H9 (cell line): Measurements from ENCODE around the gene SLC9A4. TPM values are rescaled to one million over a fixed set of nuclear protein-coding genes. Genes with fewer than 3 reads are reported as not detected.

Source experiments
- DNase-seq: peaks from one replicate; pipeline ENCODE4 v3.0.0-alpha.2; 2017
- H2AFZ ChIP-seq: one replicate; pipeline ENCODE4 v1.6.1; 2013; ENCODE audit warnings: mild to moderate bottlenecking, low read length, control low read depth, moderate library complexity
- H2AK5ac ChIP-seq: 2 replicates; pipeline ENCODE4 v1.6.1; 2013; ENCODE audit warnings: low read length, control low read depth, mixed read lengths; ENCODE audit not compliant: insufficient read length
- H2BK120ac ChIP-seq: one replicate; pipeline ENCODE4 v1.6.1; 2013; ENCODE audit warnings: low read depth, mild to moderate bottlenecking, low read length, control low read depth, inconsistent platforms; ENCODE audit not compliant: poor library complexity, severe bottlenecking
- H2BK12ac ChIP-seq: 2 replicates; pipeline ENCODE4 v1.6.1; 2013; ENCODE audit warnings: low read length, control low read depth, mixed read lengths, low read depth; ENCODE audit not compliant: insufficient read length
- H2BK15ac ChIP-seq: 2 replicates; pipeline ENCODE4 v1.6.1; 2013; ENCODE audit warnings: low read depth, low read length, control low read depth
- H2BK20ac ChIP-seq: one replicate; pipeline ENCODE4 v1.6.1; 2013; ENCODE audit warnings: low read depth, mild to moderate bottlenecking, low read length, control low read depth, inconsistent platforms; ENCODE audit not compliant: poor library complexity, severe bottlenecking
- H2BK5ac ChIP-seq: 2 replicates; pipeline ENCODE4 v1.6.1; 2013; ENCODE audit warnings: low read length, control low read depth, mixed read lengths; ENCODE audit not compliant: insufficient read length
- H3K14ac ChIP-seq: 2 replicates; pipeline ENCODE4 v1.6.1; 2013; ENCODE audit warnings: low read length, control low read depth; ENCODE audit not compliant: insufficient read depth
- H3K18ac ChIP-seq: 2 replicates; pipeline ENCODE4 v1.6.1; 2013; ENCODE audit warnings: low read depth, mild to moderate bottlenecking, mixed read lengths, low read length, control low read depth; ENCODE audit not compliant: insufficient read length
- H3K23ac ChIP-seq: 2 replicates; pipeline ENCODE4 v1.6.1; 2013; ENCODE audit warnings: low read length, control low read depth, mixed read lengths, low read depth; ENCODE audit not compliant: insufficient read length
- H3K23me2 ChIP-seq: 2 replicates; pipeline ENCODE4 v1.6.1; 2013; ENCODE audit warnings: low read depth, mild to moderate bottlenecking, mixed read lengths, low read length, control low read depth; ENCODE audit not compliant: insufficient read length, poor library complexity, severe bottlenecking
- H3K27ac ChIP-seq: 2 replicates; pipeline ENCODE4 v1.5.1; 2013; ENCODE audit warnings: low read length, control low read depth, mixed read lengths, low read depth; ENCODE audit not compliant: insufficient read length
- H3K27me3 ChIP-seq: 2 replicates; pipeline ENCODE4 v1.6.1; 2013; ENCODE audit warnings: low read length, control low read depth, inconsistent platforms; ENCODE audit not compliant: insufficient read depth
- H3K4ac ChIP-seq: 2 replicates; pipeline ENCODE4 v1.6.1; 2013; ENCODE audit warnings: low read depth, mild to moderate bottlenecking, control low read depth, inconsistent platforms, low read length, moderate library complexity
- H3K4me1 ChIP-seq: 2 replicates; pipeline ENCODE4 v1.6.1; 2013; ENCODE audit warnings: low read length, control low read depth, inconsistent platforms; ENCODE audit not compliant: insufficient read depth
- H3K4me2 ChIP-seq: 2 replicates; pipeline ENCODE4 v1.6.1; 2013; ENCODE audit warnings: low read length, control low read depth, mixed read lengths; ENCODE audit not compliant: insufficient read length, insufficient read depth
- H3K56ac ChIP-seq: 2 replicates; pipeline ENCODE4 v1.6.1; 2013; ENCODE audit warnings: low read depth, mild to moderate bottlenecking, mixed read lengths, low read length, control low read depth; ENCODE audit not compliant: insufficient read length
- H3K79me1 ChIP-seq: 2 replicates; pipeline ENCODE4 v1.6.1; 2013; ENCODE audit warnings: low read depth, mild to moderate bottlenecking, moderate library complexity, low read length, control low read depth, inconsistent platforms; ENCODE audit not compliant: insufficient read depth, poor library complexity, severe bottlenecking
- H3K79me2 ChIP-seq: 2 replicates; pipeline ENCODE4 v1.6.1; 2013; ENCODE audit warnings: low read length, control low read depth, inconsistent platforms; ENCODE audit not compliant: insufficient read depth
- H3K9ac ChIP-seq: 2 replicates; pipeline ENCODE4 v1.6.1; 2013; ENCODE audit warnings: low read length, control low read depth, mixed read lengths; ENCODE audit not compliant: insufficient read length; ENCODE audit errors: extremely low read depth
- H3K9me3 ChIP-seq: one replicate; pipeline ENCODE4 v1.6.1; 2013; ENCODE audit warnings: low read depth, low read length, inconsistent platforms; ENCODE audit not compliant: control insufficient read depth
- H3T11ph ChIP-seq: one replicate; pipeline ENCODE4 v1.6.1; 2013; ENCODE audit warnings: mild to moderate bottlenecking, low read length, control low read depth, inconsistent platforms
- H4K20me1 ChIP-seq: one replicate; pipeline ENCODE4 v1.6.1; 2013; ENCODE audit not compliant: control insufficient read depth, insufficient read length, insufficient read depth
- H4K5ac ChIP-seq: 2 replicates; pipeline ENCODE4 v1.6.1; 2013; ENCODE audit warnings: low read depth, mild to moderate bottlenecking, mixed read lengths, low read length, control low read depth; ENCODE audit not compliant: insufficient read length
- H4K8ac ChIP-seq: replicated peaks from 2 replicates; pipeline ENCODE4 v1.6.1; 2013; ENCODE audit warnings: low read length, control low read depth, mixed read lengths, low read depth; ENCODE audit not compliant: insufficient read length
- H4K91ac ChIP-seq: 2 replicates; pipeline ENCODE4 v1.6.1; 2013; ENCODE audit warnings: low read depth, mild to moderate bottlenecking, moderate library complexity, mixed read lengths, low read length, control low read depth; ENCODE audit not compliant: insufficient read length
- H3K27ac Mint-ChIP-seq, 3 experiments: 2 replicates in 2 of 3; 3 replicates in 1 of 3; pipeline ENCODE4 v1.8.0; 2020 to 2021; ENCODE audit warnings: mixed read lengths in 3 of 3, mild to moderate bottlenecking in 1 of 3, moderate library complexity in 1 of 3
- H3K27me3 Mint-ChIP-seq: 2 replicates; pipeline ENCODE4 v1.8.0; 2021; ENCODE audit warnings: low read depth, mild to moderate bottlenecking, moderate library complexity, mixed read lengths
- H3K36me3 Mint-ChIP-seq, 3 experiments: 2 replicates in 2 of 3; 3 replicates in 1 of 3; pipeline ENCODE4 v1.8.0; 2020 to 2021; ENCODE audit warnings: low read depth in 3 of 3, mixed read lengths in 3 of 3; ENCODE audit not compliant: insufficient read depth in 1 of 3
- H3K4me1 Mint-ChIP-seq, 2 experiments: 2 replicates each; pipeline ENCODE4 v1.8.0; 2020; ENCODE audit warnings: mixed read lengths in 2 of 2
- H3K4me3 Mint-ChIP-seq, 2 experiments: 2 replicates in 1 of 2; 3 replicates in 1 of 2; pipeline ENCODE4 v1.8.0; 2020 to 2021; ENCODE audit warnings: mild to moderate bottlenecking in 2 of 2, mixed read lengths in 2 of 2, moderate library complexity in 1 of 2
- H3K9me3 Mint-ChIP-seq, 2 experiments: 2 replicates in 1 of 2; 3 replicates in 1 of 2; pipeline ENCODE4 v1.8.0; 2020; ENCODE audit warnings: mild to moderate bottlenecking in 2 of 2, mixed read lengths in 2 of 2, moderate library complexity in 1 of 2
- total RNA-seq: library from RNA; stranded (reverse); gene quantifications from 2 replicates; pipeline ENCODE4 v1.2.1, GENCODE V29; 2021
- TF ChIP-seq, protein P1 (sequence below): fragments of 200-600 bp; sonication (generic); conservative IDR thresholded peaks from 3 replicates; pipeline ENCODE4 v1.8.0; 2021; ENCODE audit warnings: antibody characterized with exemption, mild to moderate bottlenecking

SLC9A4 gene
- total RNA-seq, 1 experiment from 2014 or later = not detected

DNA sequence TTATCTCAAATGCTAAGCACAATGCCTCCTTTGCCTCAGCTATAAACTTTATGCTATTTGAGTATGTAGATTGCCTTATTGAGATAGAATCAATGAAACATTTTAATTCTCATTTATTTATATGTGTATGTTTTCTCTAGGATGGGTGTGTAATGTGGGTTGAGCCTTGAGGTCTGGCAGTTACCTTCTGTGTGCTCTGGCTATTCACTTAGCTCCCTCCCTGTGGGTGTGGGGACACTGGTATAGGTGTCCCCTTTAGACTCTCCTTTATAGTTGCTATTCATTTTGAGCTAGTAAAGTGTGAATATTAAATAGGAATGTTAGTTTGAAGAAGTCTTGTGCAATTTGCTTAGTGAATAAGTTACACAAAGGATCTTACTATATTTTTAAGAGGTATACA is 1.8 kb downstream of the SLC9A4 start:
- H3K4me1 Mint-ChIP-seq = peaks cover 4 to 7% of the 10 kb centered on the region in 2 experiments
- no peak overlapping the region for H2BK120ac ChIP-seq
- H4K5ac ChIP-seq = no peak overlapping the region
- H3K56ac ChIP-seq = no peak overlapping the region
- peaks cover 4 to 5% of the 10 kb centered on the region in 2 experiments; a peak in 4 of 5 replicates for H3K9me3 Mint-ChIP-seq
- no peaks in the 10 kb centered on the region for H3K79me1 ChIP-seq
- no peak overlapping the region for H3K4me2 ChIP-seq
- H3K27me3 ChIP-seq = no peaks in the 10 kb centered on the region
- no peak overlapping the region for H4K8ac ChIP-seq
- no peak overlapping the region for H3K27ac Mint-ChIP-seq
- no peak overlapping the region for H3K9ac ChIP-seq
- TF ChIP-seq, protein P1, sequence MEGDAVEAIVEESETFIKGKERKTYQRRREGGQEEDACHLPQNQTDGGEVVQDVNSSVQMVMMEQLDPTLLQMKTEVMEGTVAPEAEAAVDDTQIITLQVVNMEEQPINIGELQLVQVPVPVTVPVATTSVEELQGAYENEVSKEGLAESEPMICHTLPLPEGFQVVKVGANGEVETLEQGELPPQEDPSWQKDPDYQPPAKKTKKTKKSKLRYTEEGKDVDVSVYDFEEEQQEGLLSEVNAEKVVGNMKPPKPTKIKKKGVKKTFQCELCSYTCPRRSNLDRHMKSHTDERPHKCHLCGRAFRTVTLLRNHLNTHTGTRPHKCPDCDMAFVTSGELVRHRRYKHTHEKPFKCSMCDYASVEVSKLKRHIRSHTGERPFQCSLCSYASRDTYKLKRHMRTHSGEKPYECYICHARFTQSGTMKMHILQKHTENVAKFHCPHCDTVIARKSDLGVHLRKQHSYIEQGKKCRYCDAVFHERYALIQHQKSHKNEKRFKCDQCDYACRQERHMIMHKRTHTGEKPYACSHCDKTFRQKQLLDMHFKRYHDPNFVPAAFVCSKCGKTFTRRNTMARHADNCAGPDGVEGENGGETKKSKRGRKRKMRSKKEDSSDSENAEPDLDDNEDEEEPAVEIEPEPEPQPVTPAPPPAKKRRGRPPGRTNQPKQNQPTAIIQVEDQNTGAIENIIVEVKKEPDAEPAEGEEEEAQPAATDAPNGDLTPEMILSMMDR = no peak
- no peak overlapping the region for H3K18ac ChIP-seq
- peaks cover 0 to 4% (median 0%) of the 10 kb centered on the region in 3 experiments; a peak in 1 of 7 replicates for H3K36me3 Mint-ChIP-seq
- H3T11ph ChIP-seq = no peak overlapping the region
- H3K4me1 ChIP-seq = no peaks in the 10 kb centered on the region
- no peak overlapping the region for H2BK5ac ChIP-seq
- H2BK20ac ChIP-seq = no peak overlapping the region
- H2AK5ac ChIP-seq = no peak overlapping the region
- no peak for DNase-seq
- H3K23me2 ChIP-seq = no peaks in the 10 kb centered on the region
- no peak overlapping the region for H3K4ac ChIP-seq
- H3K14ac ChIP-seq = no peak overlapping the region
- no peaks in the 10 kb centered on the region for H4K20me1 ChIP-seq
- H3K27me3 Mint-ChIP-seq = no peaks in the 10 kb centered on the region; the same call in 1 of the 2 replicates
- H4K91ac ChIP-seq = no peak overlapping the region
- H2BK12ac ChIP-seq = no peak overlapping the region
- no peak overlapping the region for H3K23ac ChIP-seq
- no peak overlapping the region for H3K27ac ChIP-seq
- no peak overlapping the region for H3K4me3 Mint-ChIP-seq
- no peak overlapping the region for H2BK15ac ChIP-seq
- H3K79me2 ChIP-seq = no peaks in the 10 kb centered on the region
- no peaks in the 10 kb centered on the region for H3K9me3 ChIP-seq
- no peak overlapping the region for H2AFZ ChIP-seq
